Stimulated activated CD4-positive, alpha-beta T cell treated with anti-CD3 and anti-CD28 coated beads, Interleukin-2, amount 100 ng/mL, for 48 hours (primary cell): ENCODE results near the gene ABTB2.

Source experiments
- DNase-seq, 2 donors: peaks; one replicate each; pipeline ENCODE4 v3.0.0-alpha.2; 2020

Gene ABTB2

DNA sequence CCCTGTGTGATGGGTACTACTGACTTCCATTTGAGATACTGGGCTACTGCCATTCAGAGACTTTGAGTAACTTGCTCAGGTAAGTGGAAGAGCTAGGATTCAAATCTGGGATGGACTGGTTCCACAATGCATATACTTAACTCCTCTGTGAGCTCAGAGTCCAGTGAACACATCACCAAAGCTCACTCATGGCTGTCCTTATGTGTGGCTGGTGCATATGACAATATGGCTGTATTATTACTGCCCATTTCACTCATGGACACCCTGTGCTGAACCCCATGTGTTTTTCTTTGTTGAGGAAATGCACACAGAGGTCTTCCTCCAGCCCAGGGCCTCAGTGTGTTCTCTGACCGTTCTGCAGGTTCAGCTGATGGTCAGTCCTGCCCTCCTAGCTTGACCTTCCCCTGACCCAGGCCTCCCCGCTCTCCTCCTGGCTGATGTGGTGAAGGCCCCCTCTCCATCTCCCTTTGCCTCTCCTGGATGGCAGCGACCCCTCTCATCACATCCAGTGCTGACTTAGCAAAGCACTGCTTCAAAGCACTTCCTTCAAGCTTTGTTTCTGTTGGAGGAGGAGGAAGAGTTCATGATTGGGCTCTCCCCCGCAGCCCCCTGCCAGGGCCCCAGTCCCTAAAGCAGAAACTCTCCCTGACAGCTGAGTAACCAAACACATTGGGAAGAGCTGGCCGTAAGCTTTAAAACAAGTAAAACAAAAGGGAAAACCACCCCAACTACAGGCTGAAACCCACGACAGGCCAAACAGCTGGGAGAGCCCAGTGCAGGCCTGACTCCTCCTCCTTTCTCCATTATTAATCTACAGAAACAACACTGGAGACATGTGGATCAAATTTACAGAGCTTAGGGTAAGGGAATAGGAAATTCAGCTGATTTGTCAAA lies 151.2 kb downstream of the ABTB2 start:
- DNase-seq, result no peak

DNA sequence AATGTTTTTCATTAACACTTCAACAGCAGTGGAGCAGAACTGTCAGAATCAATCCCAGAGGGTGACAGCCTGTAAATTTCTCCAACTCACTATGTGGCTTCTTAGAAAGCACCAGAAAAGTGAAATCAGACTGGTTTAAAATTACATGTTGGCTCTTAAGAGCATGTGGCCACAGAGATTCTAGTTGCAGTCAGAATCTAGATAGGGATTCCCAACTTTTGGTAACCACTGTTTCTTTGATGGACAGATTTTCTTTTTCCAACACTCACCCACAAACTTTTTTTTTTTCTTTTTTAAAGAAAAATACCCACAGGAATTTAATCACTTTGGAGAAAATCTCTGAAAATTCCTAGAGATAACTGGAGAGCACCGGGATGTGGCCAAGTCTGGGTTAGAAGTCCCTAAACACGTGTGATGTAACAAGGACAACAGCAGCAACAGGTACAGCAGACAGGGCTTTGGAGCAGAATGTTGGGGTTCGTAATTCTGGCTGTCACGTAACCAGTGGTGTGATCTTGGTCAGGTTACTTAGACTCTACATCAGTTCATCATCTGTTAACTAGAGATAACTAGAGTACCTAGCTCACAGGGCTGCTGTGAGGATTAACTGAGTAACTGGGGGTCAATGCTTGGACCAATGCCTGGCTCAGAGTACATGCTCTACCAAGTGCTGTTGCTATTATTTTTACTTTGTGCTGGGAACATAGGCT lies 152.3 kb downstream of the ABTB2 start:
- DNase-seq, result no peak

DNA sequence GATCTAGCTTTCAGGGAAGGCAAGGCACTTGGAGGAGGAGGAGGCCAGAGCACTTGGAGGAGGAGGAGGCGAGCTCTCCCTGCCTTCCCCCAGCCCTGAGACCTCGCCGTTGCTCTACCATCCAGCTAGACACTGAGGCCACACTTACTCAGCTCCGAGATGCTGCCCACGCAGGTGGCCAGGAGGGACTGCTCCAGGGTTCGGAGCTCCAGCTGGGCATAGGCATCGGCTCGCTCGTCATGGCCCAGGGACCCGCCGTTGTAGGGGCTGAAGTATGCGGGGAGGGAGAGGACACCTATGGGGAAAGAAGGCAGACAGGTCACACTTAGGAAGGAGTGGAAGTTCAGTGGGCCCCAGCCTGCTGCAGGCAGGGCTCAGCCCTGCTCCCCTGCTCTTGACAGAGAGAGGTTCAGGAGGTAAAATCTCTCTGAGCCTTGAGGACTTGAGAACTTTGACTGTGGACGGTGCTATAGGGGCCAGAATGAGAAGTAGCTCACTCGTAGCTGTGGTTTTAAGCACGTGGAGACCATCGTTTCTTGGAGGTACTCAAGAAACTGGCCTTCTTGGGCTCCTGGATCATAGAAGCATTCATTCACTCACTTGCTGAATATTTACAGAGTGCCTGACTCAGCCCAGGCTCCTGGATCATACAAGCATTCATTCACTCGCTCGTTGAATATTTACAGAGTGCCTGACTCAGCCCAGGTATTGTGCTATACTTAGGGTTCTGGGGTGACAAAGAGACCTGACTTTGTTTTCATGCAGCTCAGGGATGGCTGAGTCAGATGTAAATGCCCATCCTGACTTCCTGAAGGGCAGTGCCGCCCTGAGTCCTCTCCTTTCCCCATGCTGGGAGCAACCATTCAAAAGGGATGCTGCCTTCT lies 153.2 kb downstream of the ABTB2 start:
- no peak for DNase-seq

DNA sequence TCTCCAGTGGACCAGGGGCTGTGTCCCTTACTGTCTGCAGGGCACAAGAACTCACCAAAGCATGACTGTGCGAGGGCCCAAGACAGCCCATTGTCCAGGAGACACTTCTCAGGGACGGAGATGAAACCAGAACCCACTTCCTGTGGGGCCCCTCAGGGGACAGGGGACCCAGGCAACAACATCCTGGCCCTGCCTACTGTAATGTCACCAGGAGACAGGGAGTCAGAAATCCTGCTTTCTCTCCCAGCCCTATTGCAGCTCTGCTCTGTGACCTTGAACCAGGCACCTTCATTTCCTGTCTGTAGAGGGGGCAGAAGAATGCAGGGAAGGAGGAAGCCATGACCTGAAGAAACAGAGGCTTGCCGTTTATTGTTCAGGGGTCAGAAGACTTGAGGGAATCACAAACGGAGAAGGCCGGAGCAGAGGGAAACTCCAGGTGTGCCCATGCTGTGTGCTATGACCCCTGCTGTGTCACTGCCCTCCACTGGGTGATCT lies 154.4 kb downstream of the ABTB2 start:
- DNase-seq, result no peak

DNA sequence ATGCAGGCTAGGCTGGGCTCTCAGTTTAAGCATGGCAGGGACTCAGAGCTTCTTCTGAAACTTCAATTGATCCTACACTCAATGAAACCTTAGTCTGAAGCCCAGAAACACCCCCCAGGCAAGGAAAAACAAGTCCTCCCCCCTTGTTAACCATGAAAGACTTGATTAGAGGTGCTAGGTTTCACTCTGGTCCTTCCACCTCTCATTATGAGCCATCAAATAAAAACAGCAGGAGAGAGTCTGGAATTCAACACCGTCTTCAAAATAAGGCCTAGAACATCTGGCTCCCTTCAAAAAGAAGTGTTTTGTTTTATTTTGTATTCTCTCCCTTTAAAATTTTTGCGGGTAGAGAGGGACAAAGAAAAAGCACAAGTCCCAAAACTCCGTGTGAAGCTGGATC lies 156.7 kb downstream of the ABTB2 start:
- DNase-seq, result no peak

DNA sequence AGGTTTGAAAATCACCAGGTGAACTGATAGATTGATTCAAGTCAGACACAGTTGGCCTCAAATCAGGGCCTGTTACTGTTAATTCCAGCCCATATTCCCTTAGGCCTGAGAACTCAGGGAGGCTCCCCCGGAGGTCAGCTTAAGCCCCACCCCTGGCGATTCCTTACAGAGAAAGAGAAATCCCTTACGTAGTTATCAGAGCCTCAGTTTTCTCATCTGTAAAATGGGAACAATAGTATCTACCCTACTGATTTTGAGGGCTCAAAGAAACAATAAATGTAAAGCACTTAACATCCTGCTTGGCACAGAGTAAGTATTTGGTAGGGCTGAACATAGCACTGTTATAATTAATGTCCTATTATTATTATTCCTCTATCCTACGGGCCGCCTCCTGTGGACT lies 158.3 kb downstream of the ABTB2 start:
- no peak for DNase-seq

DNA sequence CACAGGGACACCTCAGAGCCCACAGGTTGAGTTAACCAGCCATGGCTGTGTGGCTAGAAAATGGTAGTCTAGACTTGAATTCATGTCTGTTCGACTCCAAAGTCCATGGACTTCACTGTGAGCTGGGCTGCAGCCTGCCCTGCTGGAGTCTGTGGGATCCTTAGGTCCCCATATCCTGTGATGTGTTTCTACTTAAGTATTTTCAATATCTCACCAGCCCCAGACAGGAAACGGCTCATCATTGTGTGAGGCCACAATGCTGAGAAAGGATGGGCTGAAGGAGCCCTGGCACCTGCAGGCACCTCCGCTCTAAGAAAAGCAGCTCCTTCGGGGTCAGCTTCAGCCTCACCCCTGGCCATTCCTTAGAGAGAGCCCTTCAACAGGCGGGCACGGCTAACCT lies 159.3 kb downstream of the ABTB2 start:
- DNase-seq, result no peak

DNA sequence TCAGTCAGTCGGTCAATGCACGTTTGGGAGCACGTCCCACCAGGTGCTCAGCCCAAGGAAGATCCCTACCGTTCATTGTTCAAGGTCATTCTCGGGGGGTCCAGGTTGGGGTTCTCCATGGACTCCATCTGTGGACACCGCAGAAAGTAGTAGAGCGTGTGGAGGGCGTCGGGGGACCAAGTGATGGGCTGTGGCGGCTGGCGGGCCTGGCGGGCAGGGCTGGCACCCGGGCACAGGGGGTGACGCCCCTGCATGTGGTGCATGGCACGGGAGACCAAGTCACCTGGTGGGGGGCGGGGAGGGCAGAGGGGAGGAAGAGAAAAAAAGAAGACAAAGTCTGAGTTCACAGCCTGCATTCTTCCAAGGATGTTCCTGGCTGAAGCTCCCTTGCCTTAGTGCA lies 160.6 kb downstream of the ABTB2 start:
- no peak for DNase-seq

DNA sequence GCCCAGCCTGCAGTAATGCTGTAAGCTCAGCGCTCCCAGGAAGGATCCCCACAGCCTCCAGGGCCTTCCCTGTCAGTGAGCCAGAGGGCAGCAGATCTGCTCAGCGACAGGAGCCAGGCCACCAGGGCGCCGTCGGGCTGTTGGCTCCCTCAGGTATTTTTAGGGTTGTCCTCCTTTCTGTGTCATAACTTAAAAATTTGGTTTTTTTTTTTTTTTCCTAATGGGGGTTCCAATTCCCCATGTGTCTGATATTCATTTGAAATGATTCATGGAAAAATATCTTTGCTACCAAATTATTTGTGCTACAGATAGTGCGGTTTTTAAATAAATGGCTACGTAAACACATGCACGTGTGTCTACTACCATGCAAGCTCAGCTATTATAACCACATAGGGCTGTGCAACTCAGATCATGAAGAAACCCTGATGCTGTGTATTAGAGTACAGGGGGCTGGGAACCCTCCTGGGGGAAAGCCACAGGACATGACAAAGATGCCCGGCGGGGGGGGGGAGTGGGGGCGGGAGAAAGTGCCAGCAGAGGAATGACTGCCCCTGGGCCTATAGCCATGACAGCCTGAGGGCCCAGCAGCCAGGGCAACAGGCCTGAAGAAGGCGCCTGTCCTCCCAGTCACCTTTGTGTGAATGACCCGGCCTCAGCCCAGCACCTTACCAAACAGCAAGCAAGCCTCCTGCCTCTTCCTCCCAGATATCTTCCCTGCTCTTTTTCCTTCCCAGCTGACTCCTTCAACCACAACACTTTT lies 163.1 kb downstream of the ABTB2 start:
- DNase-seq, result no peak

DNA sequence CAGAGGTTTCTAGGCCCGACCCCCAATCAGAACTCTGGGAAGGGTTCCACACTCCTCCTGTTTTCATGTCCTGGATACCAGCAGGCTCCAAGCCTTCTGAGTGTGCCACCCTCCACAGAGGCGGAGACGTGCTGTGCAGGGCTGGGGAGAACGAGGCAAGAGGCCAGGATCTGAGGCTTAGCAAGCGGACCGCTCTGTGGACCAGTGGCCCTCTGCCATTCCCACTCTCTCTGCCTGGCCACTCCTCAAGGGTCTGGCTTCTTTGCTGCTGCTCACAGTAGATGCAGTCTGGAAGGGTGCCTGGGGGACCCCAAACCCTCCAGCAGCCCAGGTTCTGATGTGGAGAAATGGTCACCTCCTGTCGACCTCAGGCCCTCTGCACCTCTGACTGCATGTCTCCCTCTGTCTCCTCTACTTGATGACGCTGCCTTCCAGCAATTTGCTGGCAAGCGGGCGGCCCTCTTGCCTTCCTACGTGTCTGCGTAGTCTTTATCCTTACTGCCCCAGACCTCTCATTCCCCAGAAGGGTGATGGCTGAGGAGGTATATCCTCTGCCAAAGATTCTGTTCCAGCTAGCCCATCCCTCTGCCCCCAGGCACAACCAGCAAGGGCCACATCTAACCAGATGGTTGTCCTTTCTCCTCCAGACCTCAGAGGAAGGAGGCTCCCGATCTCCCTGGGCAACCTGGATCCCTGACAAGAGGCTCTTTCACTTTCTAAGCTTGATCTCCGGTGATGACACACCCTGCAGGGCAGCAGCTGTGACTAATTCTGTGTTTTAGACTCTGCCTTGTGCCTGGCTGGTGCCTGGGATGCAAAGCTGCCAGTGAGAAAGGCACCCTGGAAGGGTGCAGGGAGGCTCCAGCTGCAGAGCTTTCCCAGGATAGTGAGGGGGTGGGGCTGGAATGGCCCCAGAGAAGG lies 165.1 kb downstream of the ABTB2 start:
- DNase-seq, result peak in 1 of 2 donors; percentile 9

DNA sequence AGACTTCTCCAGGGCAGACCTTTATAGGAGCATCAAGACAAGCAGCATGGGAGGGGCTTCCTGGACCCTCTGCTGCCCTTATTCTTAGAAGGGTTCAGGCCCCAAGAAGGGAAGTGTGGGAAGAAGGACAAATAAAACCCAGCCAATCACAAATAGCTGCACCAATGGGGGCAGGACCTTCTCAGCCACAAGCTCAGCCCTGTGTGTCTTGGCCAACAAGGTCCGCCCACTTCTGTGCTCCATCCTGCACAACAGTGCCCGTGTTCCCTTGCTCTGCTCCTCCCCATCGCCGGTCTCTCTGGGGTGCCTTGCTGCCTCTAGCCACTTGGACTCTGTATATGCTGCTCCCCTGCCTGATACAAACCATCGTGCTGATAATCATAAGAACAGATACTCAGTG lies 166.2 kb downstream of the ABTB2 start:
- DNase-seq, result no peak

DNA sequence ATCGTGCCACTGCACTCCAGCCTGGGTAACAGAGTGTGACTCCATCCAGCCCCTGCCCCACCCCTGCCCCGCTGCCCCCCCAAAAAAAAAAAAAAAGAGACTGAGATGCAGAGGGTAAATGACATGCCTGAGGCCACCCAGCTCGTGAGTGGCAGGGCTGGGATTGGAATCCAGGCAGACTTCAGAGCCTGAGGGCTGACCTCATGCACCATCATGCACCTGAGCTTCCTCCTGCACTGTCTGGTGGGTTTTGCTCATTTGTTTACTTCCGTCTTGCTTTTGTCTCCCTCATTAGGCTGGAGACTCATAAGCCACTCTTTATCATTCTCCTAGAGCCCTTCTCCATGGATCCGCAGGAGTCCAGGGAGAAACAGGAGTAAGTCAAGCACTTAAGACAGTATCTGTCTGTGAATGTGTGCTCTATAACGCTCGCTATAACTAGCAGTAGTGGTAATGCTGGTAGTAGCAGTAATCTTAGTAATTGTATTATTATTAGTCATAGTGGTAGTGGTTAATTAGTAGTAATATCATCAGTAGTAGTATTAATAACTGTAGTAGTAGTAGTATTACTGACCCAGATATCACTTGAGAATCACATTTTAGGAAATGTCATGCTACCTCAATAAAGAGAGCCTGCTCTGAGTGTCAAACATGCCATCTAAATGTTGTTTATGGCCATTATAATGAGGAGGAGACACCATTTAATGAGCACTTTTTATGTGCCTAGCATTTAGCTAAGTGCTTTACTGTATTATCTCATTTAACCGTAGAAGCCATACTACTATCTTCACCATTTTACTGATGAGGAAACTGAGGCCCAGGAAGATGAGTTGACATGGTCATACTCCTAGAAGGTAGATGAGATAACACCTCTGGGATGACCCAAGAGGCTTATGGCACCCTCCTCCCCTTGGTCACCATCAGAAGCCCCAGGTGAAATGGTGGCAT lies 167.3 kb downstream of the ABTB2 start:
- no peak for DNase-seq

DNA sequence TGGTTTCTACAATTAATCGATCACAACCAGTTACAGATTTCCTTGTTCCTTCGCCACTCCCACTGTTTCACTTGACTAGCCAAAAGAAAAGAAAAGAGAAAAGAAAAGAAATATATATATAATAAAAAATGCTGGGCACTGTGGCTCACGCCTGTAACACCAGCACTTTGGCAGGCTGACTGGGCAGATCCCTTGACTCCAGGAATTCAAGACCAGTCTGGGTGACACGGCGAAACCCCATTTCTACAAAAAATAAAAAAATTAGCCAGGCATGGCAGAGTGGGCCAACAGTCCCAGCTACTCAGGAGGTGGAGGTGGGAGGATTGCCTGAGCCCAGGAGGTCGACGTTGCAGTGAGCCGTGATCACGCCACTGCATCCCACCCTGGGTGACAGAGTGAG lies 168.6 kb downstream of the ABTB2 start:
- DNase-seq, result no peak

DNA sequence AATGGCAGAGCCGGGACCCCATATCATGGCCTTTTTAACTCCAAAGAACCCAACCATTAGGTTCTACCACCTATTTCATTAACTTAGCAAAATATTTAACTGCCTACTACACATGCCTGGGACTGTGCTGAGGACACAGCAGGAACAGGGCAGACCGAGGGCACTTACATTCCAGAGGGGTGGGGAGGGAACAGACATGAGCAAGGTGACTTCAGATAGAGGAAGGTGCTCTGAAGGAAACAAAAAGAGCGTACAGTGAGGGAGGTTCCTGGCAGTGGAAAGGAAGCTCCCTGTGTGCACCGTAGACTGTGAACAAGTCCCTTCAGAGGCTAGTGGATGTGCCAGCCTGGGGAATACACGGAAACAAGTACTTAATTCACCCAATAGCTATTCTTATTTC lies 169.6 kb downstream of the ABTB2 start:
- DNase-seq, result no peak

DNA sequence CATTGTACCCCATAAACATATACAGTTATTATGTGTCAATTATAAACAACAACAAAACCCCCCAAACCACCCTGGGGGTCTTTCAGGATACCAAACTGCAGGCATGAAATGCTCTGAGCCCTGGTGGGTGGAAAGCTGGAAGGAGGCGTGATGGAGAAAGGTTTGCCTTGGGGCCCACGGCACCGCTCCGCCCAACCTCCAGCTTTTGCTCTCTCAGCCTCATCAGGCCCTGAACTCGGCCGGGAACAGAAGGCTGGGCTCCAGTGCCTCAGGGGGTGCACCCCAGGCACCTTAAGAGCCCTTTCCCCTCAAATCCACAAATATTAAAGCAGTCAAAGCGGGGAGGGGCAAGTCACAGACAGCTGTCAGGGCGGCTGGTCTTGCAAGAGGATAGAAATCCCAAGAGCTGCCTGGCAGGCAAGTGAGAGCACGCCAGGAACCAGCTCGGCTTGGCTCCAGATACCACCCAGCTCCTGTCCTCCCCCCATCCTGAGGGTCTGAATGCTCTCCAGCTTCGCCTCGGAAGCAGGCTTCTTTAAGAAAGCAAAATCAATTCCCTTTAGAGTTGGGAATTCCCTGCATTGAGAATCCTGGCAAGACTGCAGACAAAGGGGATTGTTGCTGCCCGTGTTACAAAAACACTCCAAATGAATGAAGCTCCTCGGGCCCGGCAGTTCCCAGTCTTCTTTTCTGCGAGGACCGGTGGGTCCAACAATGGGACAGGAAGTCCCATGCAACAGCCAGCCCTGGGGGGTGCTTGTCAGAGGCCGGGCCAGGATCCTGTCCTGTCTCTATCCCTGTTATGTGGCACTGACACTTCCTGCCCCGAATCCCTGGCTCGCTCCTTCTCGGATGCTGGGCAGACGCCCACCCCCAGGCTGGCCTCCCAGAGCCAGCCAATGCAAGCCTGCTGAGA lies 171.6 kb downstream of the ABTB2 start:
- DNase-seq, result no peak

DNA sequence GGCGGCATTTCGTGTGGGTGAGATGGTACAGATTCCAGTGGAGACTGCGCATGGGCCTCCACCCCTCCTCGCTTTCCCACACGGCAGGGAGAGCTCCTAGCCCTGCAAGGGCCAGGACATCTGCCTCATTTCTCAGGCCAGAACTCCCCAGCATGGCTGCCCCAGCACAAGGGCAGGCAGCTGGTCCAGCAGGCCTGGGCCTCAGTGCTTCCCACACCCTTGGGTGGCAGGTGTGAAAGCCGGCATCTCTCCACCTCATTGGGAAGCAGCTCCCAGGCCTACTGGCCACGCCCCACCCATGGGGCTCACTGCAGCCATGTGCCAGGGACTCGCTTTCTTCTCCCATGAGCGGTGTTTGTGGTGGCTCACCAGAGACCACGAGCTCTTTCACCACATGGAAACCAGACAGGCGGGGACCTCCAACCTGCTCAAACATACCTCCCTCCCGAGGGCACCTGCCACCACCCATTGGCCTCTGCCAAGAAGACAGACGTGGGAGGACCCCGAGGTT lies 173.2 kb downstream of the ABTB2 start:
- DNase-seq, result no peak

DNA sequence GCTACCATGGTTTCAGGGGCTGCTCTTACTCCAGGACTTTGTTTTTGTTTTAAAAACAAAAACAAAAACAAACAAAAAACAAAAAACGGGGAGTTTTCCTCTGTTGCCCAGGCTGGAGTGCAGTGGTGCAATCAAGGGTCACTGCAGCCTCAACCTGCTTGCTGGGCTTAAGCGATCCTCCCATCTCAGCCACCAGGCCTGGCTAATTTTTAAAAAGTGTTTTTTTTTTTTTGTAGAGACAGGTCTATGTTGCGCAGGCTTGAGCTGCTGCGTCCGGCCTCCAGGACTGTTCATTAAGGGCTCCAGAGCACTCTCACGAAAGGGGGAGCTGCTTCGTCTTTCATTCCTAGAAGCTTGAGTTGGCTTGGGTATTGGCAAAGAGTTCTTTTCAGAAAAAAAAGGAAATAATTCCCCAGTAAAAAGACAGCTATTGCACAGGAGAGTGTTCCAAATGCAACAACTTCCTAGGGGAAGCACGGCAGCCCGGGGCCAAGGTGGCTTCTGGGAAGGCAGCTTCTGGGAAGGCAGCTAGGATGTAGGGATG lies 173.9 kb downstream of the ABTB2 start:
- no peak for DNase-seq

DNA sequence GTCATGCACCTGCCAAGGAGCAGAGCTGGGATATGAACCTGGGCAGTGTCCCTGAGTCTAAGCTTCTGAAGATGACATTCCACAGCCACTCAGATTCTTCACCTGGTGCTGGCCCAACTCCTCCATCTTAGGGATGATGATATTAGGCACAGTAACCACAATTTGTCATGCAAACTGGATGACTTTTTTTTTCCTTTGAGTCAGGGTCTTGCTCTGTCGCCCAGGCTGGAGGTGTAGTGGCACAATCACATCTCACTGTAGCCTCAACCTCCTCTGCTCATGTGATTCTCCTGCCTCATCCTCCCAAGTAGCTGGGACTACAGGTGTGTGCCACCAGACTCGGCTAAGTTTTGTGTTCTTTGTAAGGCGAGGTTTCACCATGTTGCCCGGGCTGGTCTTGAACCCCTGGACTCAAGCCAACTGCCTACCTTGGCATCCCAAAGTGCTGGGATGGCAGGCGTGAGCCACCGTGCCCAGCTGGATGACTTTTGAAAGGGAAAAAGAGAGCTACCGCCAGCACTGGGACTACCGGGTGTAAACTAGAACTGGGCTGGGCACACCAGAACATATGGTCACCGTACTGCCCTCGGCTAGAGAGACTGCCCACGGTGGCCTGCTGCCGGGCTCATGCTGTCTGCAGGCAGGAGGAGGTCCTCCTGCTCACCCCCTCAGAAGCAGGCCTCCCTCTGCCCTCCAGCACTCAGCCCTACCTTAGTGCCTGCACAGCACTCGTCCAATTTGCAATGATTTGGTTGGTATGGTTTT lies 174.7 kb downstream of the ABTB2 start:
- no peak for DNase-seq
